HL-60 (cell line): ENCODE data around the gene CNPY3.

Source experiments
- DNase-seq, 2 experiments: peaks; one replicate each; pipeline ENCODE4 v3.0.0-alpha.2; 2010 to 2020; ENCODE audit warnings: low read depth in 1 of 2, low spot score in 1 of 2
- H3K27ac ChIP-seq: fragments of 250-450 bp; sonication (Bioruptor Pico); replicated peaks from 2 replicates; pipeline ENCODE4 v1.5.1; 2020; ENCODE audit warnings: mild to moderate bottlenecking, moderate library complexity
- H3K27me3 ChIP-seq: fragments of 250-450 bp; sonication (Bioruptor Pico); 2 replicates; pipeline ENCODE4 v1.5.1; 2021; ENCODE audit warnings: mild to moderate bottlenecking, moderate library complexity; ENCODE audit not compliant: insufficient read depth, poor library complexity, severe bottlenecking
- H3K4me3 ChIP-seq: replicated peaks from 2 replicates; pipeline ENCODE4 v1.5.1; 2011; ENCODE audit warnings: mild to moderate bottlenecking, control low read depth, low read length; ENCODE audit not compliant: insufficient read depth
- GABPA ChIP-seq: IDR thresholded peaks from 2 replicates; pipeline ENCODE4 v1.6.1; 2012; ENCODE audit warnings: low read depth
- POLR2AphosphoS5 ChIP-seq: IDR thresholded peaks from 2 replicates; pipeline ENCODE4 v1.6.1; 2012; ENCODE audit warnings: low read depth
- REST ChIP-seq: IDR thresholded peaks from 2 replicates; pipeline ENCODE4 v1.6.1; 2012; ENCODE audit warnings: low read depth; ENCODE audit not compliant: insufficient replicate concordance
- SPI1 ChIP-seq: IDR thresholded peaks from 2 replicates; pipeline ENCODE4 v1.6.1; 2012; ENCODE audit warnings: low read depth, mild to moderate bottlenecking, borderline replicate concordance
- TF ChIP-seq, protein P1 (sequence below): IDR thresholded peaks from one replicate; pipeline ENCODE4 v1.5.1; 2011; ENCODE audit warnings: low read length, control low read depth, inconsistent platforms; ENCODE audit not compliant: insufficient read depth

CNPY3 gene

GRCh38 chr6:42987533-42988451 is 58.5 kb downstream of the CNPY3 start:
- no peak overlapping the region for H3K4me3 ChIP-seq
- no peaks in the 10 kb centered on the region for H3K27me3 ChIP-seq
- no peak for DNase-seq
- H3K27ac ChIP-seq, result no peak overlapping the region
- TF ChIP-seq GABPA (no peak), REST (no peak), SPI1 (no peak), POLR2AphosphoS5 (no peak)
- TF ChIP-seq, protein P1, sequence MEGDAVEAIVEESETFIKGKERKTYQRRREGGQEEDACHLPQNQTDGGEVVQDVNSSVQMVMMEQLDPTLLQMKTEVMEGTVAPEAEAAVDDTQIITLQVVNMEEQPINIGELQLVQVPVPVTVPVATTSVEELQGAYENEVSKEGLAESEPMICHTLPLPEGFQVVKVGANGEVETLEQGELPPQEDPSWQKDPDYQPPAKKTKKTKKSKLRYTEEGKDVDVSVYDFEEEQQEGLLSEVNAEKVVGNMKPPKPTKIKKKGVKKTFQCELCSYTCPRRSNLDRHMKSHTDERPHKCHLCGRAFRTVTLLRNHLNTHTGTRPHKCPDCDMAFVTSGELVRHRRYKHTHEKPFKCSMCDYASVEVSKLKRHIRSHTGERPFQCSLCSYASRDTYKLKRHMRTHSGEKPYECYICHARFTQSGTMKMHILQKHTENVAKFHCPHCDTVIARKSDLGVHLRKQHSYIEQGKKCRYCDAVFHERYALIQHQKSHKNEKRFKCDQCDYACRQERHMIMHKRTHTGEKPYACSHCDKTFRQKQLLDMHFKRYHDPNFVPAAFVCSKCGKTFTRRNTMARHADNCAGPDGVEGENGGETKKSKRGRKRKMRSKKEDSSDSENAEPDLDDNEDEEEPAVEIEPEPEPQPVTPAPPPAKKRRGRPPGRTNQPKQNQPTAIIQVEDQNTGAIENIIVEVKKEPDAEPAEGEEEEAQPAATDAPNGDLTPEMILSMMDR, result no peak

- TF ChIP-seq GABPA (no peak), REST (no peak), POLR2AphosphoS5 (no peak)
- Histone ChIP-seq H3K4me3 (no peak overlapping the region), H3K27me3 (no peaks in the 10 kb centered on the region), H3K27ac (no peak overlapping the region)
- no peak for DNase-seq
These were observed 59.3 kb downstream of the CNPY3 start for GRCh38 chr6:42988486-42989020.
